ENCODE data around the gene SLC8A1. TPM values are rescaled to one million over a fixed set of nuclear protein-coding genes. Genes with fewer than 3 reads are reported as not detected.

Gene SLC8A1
- total RNA-seq, 1 donor from 2014 or later = 5.6 TPM

DNA sequence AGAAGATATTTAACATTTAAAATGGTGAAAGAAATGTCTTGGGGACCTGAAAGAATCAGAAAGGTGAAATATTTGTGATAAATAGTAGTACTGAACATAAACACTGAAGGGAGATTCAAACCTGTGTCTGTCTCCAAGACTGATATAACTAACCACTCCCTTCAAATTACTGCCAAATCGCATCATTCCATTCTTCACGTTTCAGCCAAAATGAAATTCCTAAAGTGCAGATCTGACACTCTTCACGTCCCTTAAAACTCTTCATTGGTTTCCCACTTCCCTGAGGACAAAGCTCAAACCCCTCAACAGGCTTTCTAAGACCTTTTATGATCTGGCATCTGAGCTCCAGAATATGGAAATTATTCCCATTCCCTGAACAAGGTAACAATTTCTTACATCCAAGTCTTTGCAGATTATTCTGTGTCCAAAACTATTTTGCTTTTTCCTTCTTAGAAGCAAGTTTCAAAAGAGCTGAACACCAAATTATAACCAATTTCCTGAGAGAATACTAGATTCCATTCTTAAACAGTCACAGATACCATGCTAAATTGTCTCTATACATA, 18.9 kb downstream of the SLC8A1 start:
- no peaks in the 10 kb centered on the region for H3K27me3 ChIP-seq
- DNase-seq (ENCODE audit: low spot score in 2 of 2) = no peak
- intact Hi-C loops (cut with DNase I) = loop anchor here (5.0 to 10.0 kb wide), 2 partner anchors 151 to 928 kb away; no protein-coding TSS in a partner anchor
- no peaks in the 10 kb centered on the region for H3K36me3 ChIP-seq
- H3K4me3 ChIP-seq = no peak overlapping the region
- H3K9me3 ChIP-seq = no peaks in the 10 kb centered on the region
- H3K27ac ChIP-seq = peak overlapping the region; percentile 63 to 76
- TF ChIP-seq, protein P1, sequence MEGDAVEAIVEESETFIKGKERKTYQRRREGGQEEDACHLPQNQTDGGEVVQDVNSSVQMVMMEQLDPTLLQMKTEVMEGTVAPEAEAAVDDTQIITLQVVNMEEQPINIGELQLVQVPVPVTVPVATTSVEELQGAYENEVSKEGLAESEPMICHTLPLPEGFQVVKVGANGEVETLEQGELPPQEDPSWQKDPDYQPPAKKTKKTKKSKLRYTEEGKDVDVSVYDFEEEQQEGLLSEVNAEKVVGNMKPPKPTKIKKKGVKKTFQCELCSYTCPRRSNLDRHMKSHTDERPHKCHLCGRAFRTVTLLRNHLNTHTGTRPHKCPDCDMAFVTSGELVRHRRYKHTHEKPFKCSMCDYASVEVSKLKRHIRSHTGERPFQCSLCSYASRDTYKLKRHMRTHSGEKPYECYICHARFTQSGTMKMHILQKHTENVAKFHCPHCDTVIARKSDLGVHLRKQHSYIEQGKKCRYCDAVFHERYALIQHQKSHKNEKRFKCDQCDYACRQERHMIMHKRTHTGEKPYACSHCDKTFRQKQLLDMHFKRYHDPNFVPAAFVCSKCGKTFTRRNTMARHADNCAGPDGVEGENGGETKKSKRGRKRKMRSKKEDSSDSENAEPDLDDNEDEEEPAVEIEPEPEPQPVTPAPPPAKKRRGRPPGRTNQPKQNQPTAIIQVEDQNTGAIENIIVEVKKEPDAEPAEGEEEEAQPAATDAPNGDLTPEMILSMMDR (IDR thresholded peaks at IDR 0.05) = no peak
- peaks cover 8 to 31% of the 10 kb centered on the region in 2 donors for H3K4me1 ChIP-seq

DNA sequence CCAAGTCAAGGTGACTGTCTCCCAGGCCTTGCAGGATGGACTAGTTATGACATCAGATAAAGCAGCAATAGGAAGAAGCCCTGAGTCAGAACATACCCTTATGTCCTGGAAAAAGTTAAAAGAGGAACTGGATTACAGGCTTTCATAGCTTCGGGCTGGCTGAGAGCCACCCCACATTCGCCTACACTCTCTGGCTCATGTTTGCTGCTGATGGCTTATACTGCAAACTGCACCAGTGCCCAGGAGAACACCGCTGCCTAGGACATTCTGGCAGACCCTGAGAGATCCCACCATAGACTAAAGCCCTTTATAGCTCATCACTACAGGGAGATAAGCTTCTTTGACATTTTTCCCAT, 20.3 kb downstream of the SLC8A1 start:
- intact Hi-C loops (cut with DNase I) = loop anchor here (5.0 to 10.0 kb wide), 2 partner anchors 149 to 927 kb away; no protein-coding TSS in a partner anchor
- peak in 1 of 2 donors; percentile 69 for DNase-seq (ENCODE audit: low spot score in 2 of 2)

DNA sequence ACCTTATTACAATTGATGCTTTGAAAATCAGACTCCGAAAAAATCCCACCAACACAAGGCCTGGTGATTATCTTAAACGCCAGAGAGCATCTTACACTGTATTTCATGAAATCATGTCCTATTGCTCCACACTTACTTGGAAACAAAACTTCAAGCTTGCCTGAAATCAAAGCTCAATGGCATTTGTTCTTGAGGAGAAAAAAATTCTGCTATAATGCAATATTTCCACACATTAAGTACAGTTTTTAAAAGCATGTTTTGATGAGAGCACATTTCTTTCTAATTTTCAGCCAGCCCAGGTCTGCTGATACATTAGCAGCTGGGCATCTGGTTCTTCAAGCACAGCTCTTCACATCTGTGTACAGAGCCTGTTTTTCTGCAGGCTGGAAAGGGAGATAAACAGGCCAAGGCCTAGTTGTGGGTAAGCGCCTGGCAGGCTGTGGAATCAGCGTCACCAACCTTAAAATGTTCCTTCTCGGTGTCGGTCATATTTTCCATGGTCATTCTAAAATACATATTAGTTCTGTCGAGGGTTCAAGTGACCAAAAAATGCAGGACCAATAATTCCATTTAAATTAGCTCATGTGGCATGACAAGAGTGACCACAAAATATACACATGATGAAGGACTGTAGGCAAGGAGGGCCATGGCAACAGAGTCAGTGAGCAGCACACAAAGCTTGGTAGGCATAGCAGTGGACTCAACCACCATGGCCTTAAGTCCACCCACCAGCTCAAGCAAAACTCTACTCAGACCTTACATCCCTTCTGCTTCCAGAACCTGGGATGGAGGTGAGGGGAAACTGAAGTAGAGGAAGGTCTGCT, 20.9 kb downstream of the SLC8A1 start:
- intact Hi-C loops (cut with DNase I) = loop anchor here (5.0 to 10.0 kb wide), 2 partner anchors 149 to 926 kb away; no protein-coding TSS in a partner anchor
- Histone ChIP-seq H3K9me3 (no peaks in the 10 kb centered on the region), H3K4me1 (peaks cover 8 to 31% of the 10 kb centered on the region in 2 donors), H3K4me3 (no peak overlapping the region), H3K36me3 (no peaks in the 10 kb centered on the region), H3K27ac (peak overlapping the region; percentile 20 to 63), H3K27me3 (no peaks in the 10 kb centered on the region)
- TF ChIP-seq, protein P1 (IDR thresholded peaks at IDR 0.05) = no peak
- DNase-seq (ENCODE audit: low spot score in 2 of 2) = no peak

More for the DNA sequence above, 20.3 kb downstream of the SLC8A1 start:
- no peaks in the 10 kb centered on the region for H3K27me3 ChIP-seq
- peaks cover 8 to 31% of the 10 kb centered on the region in 2 donors for H3K4me1 ChIP-seq
- H3K4me3 ChIP-seq = no peak overlapping the region
- H3K9me3 ChIP-seq = no peaks in the 10 kb centered on the region
- no peaks in the 10 kb centered on the region for H3K36me3 ChIP-seq
- TF ChIP-seq, protein P1 (IDR thresholded peaks at IDR 0.05) = no peak
- H3K27ac ChIP-seq = peak overlapping the region; percentile 20 to 63

DNA sequence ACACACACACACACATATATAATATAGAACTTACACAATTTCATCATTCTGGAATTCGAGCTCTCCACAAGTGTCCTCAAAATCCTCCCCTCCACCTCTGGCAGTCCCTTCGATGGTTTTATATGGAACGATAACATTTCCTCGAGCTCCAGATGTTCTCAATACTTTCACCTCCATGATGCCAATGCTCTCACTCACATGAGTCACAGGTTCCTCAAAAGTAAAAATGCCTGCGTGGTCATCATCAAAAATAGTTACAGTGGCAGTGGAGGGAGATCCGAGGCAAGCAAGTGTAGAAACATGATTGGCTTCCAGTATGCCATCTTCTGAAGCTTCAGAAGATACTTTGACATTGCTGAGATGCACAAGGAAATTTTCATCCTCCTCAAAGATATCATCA, 23.5 kb downstream of the SLC8A1 start:
- H3K27me3 ChIP-seq = no peaks in the 10 kb centered on the region

DNA sequence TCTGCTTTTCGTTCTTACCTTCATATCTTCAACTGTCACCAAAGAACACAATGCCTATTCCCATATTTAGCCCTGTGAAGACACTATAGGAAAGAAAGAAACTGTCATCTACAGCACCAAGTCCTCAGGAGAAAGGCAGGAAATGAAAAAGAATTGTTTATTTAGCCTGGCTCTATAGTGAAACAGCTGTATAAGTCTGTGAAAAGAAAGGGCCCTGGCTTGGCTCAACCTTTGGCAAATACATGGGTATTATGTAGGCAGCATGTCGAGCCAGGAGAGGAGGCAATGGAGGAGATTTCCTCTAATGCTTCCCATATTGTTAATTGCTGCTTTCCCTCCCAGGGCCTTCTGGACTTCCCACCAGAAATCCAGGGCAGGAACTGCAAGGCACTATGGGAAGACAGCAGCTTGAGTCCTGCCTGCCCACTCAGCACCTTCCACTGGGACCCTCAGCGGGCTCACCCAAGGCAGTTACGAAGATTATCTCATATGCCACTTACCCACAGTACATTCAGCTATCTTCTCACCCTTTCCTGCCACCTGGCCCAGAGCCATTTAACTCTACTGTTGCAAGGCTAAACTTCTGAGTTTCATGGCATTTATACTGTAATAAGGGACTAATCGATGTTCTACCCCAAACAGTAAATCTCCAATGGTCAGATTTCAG, 30.1 kb downstream of the SLC8A1 start:
- no peaks in the 10 kb centered on the region for H3K9me3 ChIP-seq
- intact Hi-C loops (cut with DNase I) = no loop called here

More for the DNA sequence above, 23.5 kb downstream of the SLC8A1 start:
- no peaks in the 10 kb centered on the region for H3K36me3 ChIP-seq
- TF ChIP-seq, protein P1 (IDR thresholded peaks at IDR 0.05) = no peak
- DNase-seq (ENCODE audit: low spot score in 2 of 2) = no peak
- H3K4me1 ChIP-seq = peaks cover 8 to 14% of the 10 kb centered on the region in 2 donors
- intact Hi-C loops (cut with DNase I) = no loop called here
- no peak overlapping the region for H3K27ac ChIP-seq
- no peaks in the 10 kb centered on the region for H3K9me3 ChIP-seq
- H3K4me3 ChIP-seq = no peak overlapping the region

More for the DNA sequence above, 30.1 kb downstream of the SLC8A1 start:
- Histone ChIP-seq H3K4me3 (no peak overlapping the region), H3K27me3 (no peaks in the 10 kb centered on the region), H3K36me3 (no peaks in the 10 kb centered on the region), H3K4me1 (peaks cover 0 to 5% of the 10 kb centered on the region in 2 donors), H3K27ac (no peak overlapping the region)
- TF ChIP-seq, protein P1 (IDR thresholded peaks at IDR 0.05) = no peak
- DNase-seq (ENCODE audit: low spot score in 2 of 2) = no peak
